ENCODE measurements around the gene ATG16L1.

The ATG16L1 gene

GRCh38 chr2:233260661-233261060, 9.2 kb downstream of the ATG16L1 start:
- DNase-seq (ENCODE audit: low read depth): no peak

- DNase-seq (ENCODE audit: low read depth): no peak
Measured at GRCh38 chr2:233261819-233262555, 10.5 kb downstream of the ATG16L1 start.

GRCh38 chr2:233262562-233262961, 11.1 kb downstream of the ATG16L1 start:
- no peak for DNase-seq (ENCODE audit: low read depth)

GRCh38 chr2:233263045-233263570, 11.6 kb downstream of the ATG16L1 start:
- DNase-seq (ENCODE audit: low read depth): no peak

GRCh38 chr2:233264667-233265066, 13.2 kb downstream of the ATG16L1 start:
- DNase-seq (ENCODE audit: low read depth): no peak

- no peak for DNase-seq (ENCODE audit: low read depth)
Measured at GRCh38 chr2:233265899-233266431, 14.5 kb downstream of the ATG16L1 start.

- DNase-seq (ENCODE audit: low read depth): no peak
Measured at GRCh38 chr2:233266481-233266880, 15.0 kb downstream of the ATG16L1 start.

- DNase-seq (ENCODE audit: low read depth): no peak
Measured at GRCh38 chr2:233267516-233268245, 16.2 kb downstream of the ATG16L1 start.

- DNase-seq (ENCODE audit: low read depth): no peak
Measured at GRCh38 chr2:233270366-233270765, 18.9 kb downstream of the ATG16L1 start.

GRCh38 chr2:233270951-233271350, 19.5 kb downstream of the ATG16L1 start:
- no peak for DNase-seq (ENCODE audit: low read depth)

- no peak for DNase-seq (ENCODE audit: low read depth)
Measured at GRCh38 chr2:233271693-233272092, 20.2 kb downstream of the ATG16L1 start.

GRCh38 chr2:233273120-233273519, 21.6 kb downstream of the ATG16L1 start:
- no peak for DNase-seq (ENCODE audit: low read depth)

- no peak for DNase-seq (ENCODE audit: low read depth)
Measured at GRCh38 chr2:233275223-233275622, 23.8 kb downstream of the ATG16L1 start.

GRCh38 chr2:233278921-233279320, 27.4 kb downstream of the ATG16L1 start:
- DNase-seq (ENCODE audit: low read depth): no peak

- no peak for DNase-seq (ENCODE audit: low read depth)
Measured at GRCh38 chr2:233280114-233280693, 28.7 kb downstream of the ATG16L1 start.

GRCh38 chr2:233281553-233281952, 30.1 kb downstream of the ATG16L1 start:
- no peak for DNase-seq (ENCODE audit: low read depth)

- no peak for DNase-seq (ENCODE audit: low read depth)
Measured at GRCh38 chr2:233281992-233282603, 30.6 kb downstream of the ATG16L1 start.

- DNase-seq (ENCODE audit: low read depth): peak; percentile 15
Measured at GRCh38 chr2:233285921-233286320, 34.4 kb downstream of the ATG16L1 start.

GRCh38 chr2:233287871-233288270, 36.4 kb downstream of the ATG16L1 start:
- DNase-seq (ENCODE audit: low read depth): no peak

- no peak for DNase-seq (ENCODE audit: low read depth)
Measured at GRCh38 chr2:233288663-233289062, 37.2 kb downstream of the ATG16L1 start.

- DNase-seq (ENCODE audit: low read depth): no peak
Measured at GRCh38 chr2:233289648-233290047, 38.2 kb downstream of the ATG16L1 start.
